H1 (cell line): Measurements from ENCODE around the gene PIGZ. TPM values are rescaled to one million over a fixed set of nuclear protein-coding genes. Genes with fewer than 3 reads are reported as not detected.

Experiments
- EGR1 ChIP-seq: IDR thresholded peaks from 2 replicates; pipeline ENCODE4 v1.6.1; 2011; ENCODE audit warnings: low read depth, low read length, borderline replicate concordance
- polyA plus RNA-seq, 7 experiments: library from polyadenylated mRNA; depleted of rRNA in 3 of 7; stranded (reverse) in 5 of 7; unstranded in 2 of 7; fragments of >200 nt in 5 of 7; fragments of 200-250 nt in 2 of 7; gene quantifications; 1 replicate in 5 of 7; 2 replicates in 1 of 7; 4 replicates in 1 of 7; pipeline versions ENCODE4 v1.2.1 to v1.2.3, GENCODE V29; 2011 to 2013; ENCODE audit warnings: missing spikeins in 2 of 7, mixed read lengths in 2 of 7
- total RNA-seq: library from RNA; stranded (reverse); fragmentation: NEBNext Ultra II Directional; extraction: Animal tissue kit (Norgen Biotek cat#: 25700); gene quantifications from 2 replicates; pipeline ENCODE4 v1.2.1, GENCODE V29; 2021
- TF ChIP-seq, protein P1 (sequence below): IDR thresholded peaks from 2 replicates; pipeline ENCODE4 v1.6.1; 2011; ENCODE audit warnings: low read depth, mild to moderate bottlenecking, low read length; ENCODE audit not compliant: insufficient read depth

The PIGZ gene
- total and polyA plus RNA-seq, 2 of the 8 experiments (the other 6 are each of a cell fraction or from before 2014, with no cell fraction given), result 0.32 TPM; not detected in 1

- TF ChIP-seq EGR1, result no peak
- TF ChIP-seq, protein P1, sequence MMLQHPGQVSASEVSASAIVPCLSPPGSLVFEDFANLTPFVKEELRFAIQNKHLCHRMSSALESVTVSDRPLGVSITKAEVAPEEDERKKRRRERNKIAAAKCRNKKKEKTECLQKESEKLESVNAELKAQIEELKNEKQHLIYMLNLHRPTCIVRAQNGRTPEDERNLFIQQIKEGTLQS, result no peak
Measured at GRCh38 chr3:196971094-196971698, 2.6 kb upstream of the PIGZ start (continued).
